ENCODE measurements around the gene LRRN4CL. TPM values are rescaled to one million over a fixed set of nuclear protein-coding genes. Genes with fewer than 3 reads are reported as not detected.

The LRRN4CL gene
- total and polyA plus RNA-seq, 9 of the 15 experiments (the other 6 are each of a cell fraction or from before 2014, with no cell fraction given), result 0.03 to 0.11 (median 0.05) TPM; not detected in 4

DNA sequence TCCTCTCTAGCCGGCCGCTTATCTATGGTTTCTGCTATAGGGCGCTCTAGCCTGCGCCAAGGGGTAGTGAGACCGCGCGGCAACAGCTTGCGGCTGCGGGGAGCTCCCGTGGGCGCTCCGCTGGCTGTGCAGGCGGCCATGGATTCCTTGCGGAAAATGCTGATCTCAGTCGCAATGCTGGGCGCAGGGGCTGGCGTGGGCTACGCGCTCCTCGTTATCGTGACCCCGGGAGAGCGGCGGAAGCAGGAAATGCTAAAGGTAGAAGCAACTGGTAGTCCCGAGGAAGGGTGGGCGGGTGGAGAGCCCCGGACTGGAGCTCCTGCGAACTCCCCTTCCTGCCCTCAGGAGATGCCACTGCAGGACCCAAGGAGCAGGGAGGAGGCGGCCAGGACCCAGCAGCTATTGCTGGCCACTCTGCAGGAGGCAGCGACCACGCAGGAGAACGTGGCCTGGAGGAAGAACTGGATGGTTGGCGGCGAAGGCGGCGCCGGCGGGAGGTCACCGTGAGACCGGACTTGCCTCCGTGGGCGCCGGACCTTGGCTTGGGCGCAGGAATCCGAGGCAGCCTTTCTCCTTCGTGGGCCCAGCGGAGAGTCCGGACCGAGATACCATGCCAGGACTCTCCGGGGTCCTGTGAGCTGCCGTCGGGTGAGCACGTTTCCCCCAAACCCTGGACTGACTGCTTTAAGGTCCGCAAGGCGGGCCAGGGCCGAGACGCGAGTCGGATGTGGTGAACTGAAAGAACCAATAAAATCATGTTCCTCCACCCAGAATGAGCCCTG is 17.5 kb downstream of the LRRN4CL start, which contains the start of the genes LBHD1 and UQCC3 (continued):
- TF ChIP-seq MYC (IDR thresholded peaks at IDR 0.05; ENCODE audit: low read depth, low read length), result peak; percentile 92
- TF ChIP-seq MYC (CRISPR knock-in tag; IDR thresholded peaks at IDR 0.05; ENCODE audit: borderline replicate concordance, low read depth), result peak; percentile 74; the same call in 1 of the 2 replicates
- 0 out of 2 replicates have a peak, but pooled peaks have one; percentile 16 for TF ChIP-seq TRIM28 (IDR thresholded peaks at IDR 0.05)
- no peak for TF ChIP-seq MTA1 (IDR thresholded peaks at IDR 0.05; ENCODE audit: borderline replicate concordance)
- TF ChIP-seq MAZ (CRISPR knock-in tag; conservative IDR thresholded peaks at IDR 0.05 in 1 of 2, IDR thresholded peaks at IDR 0.05 in 1 of 2), result peak; percentile 42 to 49; a peak in 1 of 4 replicates
- peak; percentile 92 for TF ChIP-seq ARID4B (CRISPR knock-in tag; IDR thresholded peaks at IDR 0.05)
- TF ChIP-seq TBP (optimal IDR thresholded peaks at IDR 0.05; ENCODE audit: low read depth, low read length), result no peak
- peak; percentile 20; the same call in 1 of the 2 replicates for TF ChIP-seq PML (IDR thresholded peaks at IDR 0.05; ENCODE audit: low read length)
- TF ChIP-seq JUND (IDR thresholded peaks at IDR 0.05; ENCODE audit: borderline replicate concordance, low read depth, low read length), result no peak
- peak; percentile 3; the same call in 1 of the 3 replicates for TF ChIP-seq JUND (tag; IDR thresholded peaks at IDR 0.05; ENCODE audit: borderline replicate concordance, low read depth, low read length)
- 0 out of 2 replicates have a peak, but pooled peaks have one; percentile 15 for TF ChIP-seq SRSF3 (IDR thresholded peaks at IDR 0.05; ENCODE audit: insufficient read depth, low read length)
- TF ChIP-seq NCOA2 (IDR thresholded peaks at IDR 0.05; ENCODE audit: partially characterized antibody in 2 of 2), result no peak
- peak; percentile 56 for TF ChIP-seq PRDM10 (IDR thresholded peaks at IDR 0.05; ENCODE audit: partially characterized antibody)
- TF ChIP-seq ZZZ3 (IDR thresholded peaks at IDR 0.05), result 0 out of 2 replicates have a peak, but pooled peaks have one; percentile 54
- TF ChIP-seq MTF1 (CRISPR knock-in tag; IDR thresholded peaks at IDR 0.05; ENCODE audit: borderline replicate concordance), result no peak
- TF ChIP-seq, protein P1, sequence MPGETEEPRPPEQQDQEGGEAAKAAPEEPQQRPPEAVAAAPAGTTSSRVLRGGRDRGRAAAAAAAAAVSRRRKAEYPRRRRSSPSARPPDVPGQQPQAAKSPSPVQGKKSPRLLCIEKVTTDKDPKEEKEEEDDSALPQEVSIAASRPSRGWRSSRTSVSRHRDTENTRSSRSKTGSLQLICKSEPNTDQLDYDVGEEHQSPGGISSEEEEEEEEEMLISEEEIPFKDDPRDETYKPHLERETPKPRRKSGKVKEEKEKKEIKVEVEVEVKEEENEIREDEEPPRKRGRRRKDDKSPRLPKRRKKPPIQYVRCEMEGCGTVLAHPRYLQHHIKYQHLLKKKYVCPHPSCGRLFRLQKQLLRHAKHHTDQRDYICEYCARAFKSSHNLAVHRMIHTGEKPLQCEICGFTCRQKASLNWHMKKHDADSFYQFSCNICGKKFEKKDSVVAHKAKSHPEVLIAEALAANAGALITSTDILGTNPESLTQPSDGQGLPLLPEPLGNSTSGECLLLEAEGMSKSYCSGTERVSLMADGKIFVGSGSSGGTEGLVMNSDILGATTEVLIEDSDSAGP (CRISPR knock-in tag; IDR thresholded peaks at IDR 0.05), result 0 out of 2 replicates have a peak, but pooled peaks have one; percentile 42
- TF ChIP-seq ZFPM2 (CRISPR knock-in tag; IDR thresholded peaks at IDR 0.05), result 0 out of 2 replicates have a peak, but pooled peaks have one; percentile 26

Data from K562 (cell line).